Measurements from ENCODE around the gene EHMT1.

EHMT1 gene

DNA sequence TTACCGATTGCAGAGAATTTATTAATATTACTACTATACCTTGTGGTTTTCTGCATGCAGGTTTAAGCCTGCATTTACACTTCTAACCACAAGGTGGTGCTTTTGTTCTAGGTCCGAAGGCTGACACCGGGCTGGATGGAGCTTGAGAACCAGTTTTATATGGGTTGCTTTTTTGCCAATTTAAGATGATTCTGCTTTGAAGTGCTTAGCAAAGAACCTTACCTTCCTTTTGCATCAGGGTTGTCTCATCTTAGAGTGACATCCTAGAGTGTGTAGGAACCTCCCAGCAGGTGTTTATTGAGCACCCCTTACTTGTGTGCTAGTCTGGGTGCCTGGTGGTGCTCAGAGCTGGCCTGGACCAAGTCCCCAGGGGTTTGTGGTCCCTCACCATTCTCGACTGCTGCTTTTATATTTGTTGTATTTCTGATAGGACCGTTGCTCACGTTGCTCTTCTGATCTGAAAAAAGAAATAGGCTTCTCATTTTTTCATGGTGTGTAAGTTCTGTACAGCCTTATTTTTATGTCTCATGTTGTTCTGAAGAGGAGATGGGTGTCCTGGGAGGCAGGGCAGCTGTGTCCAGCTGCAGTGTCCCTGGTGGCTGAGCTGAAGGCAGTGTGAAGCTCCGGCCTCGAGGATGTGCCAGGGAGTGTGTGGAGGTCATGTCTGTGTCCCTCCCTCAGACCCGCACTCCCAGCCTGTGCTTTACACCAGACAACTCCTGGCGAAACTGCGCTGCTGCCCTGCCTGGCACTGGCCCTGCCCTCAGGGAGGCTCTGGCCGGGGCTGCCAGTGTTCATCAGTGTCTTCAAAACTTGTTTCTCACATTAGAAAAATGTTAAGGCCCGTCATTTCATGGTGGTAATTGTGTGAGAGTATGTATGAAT, 54.3 kb downstream of the EHMT1 start:
- TF ChIP-seq, protein P1, sequence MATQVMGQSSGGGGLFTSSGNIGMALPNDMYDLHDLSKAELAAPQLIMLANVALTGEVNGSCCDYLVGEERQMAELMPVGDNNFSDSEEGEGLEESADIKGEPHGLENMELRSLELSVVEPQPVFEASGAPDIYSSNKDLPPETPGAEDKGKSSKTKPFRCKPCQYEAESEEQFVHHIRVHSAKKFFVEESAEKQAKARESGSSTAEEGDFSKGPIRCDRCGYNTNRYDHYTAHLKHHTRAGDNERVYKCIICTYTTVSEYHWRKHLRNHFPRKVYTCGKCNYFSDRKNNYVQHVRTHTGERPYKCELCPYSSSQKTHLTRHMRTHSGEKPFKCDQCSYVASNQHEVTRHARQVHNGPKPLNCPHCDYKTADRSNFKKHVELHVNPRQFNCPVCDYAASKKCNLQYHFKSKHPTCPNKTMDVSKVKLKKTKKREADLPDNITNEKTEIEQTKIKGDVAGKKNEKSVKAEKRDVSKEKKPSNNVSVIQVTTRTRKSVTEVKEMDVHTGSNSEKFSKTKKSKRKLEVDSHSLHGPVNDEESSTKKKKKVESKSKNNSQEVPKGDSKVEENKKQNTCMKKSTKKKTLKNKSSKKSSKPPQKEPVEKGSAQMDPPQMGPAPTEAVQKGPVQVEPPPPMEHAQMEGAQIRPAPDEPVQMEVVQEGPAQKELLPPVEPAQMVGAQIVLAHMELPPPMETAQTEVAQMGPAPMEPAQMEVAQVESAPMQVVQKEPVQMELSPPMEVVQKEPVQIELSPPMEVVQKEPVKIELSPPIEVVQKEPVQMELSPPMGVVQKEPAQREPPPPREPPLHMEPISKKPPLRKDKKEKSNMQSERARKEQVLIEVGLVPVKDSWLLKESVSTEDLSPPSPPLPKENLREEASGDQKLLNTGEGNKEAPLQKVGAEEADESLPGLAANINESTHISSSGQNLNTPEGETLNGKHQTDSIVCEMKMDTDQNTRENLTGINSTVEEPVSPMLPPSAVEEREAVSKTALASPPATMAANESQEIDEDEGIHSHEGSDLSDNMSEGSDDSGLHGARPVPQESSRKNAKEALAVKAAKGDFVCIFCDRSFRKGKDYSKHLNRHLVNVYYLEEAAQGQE (IDR thresholded peaks at IDR 0.05; ENCODE audit: insufficient read depth in 1 of 2, low read depth in 2 of 2, low read length in 2 of 2): no peak

DNA sequence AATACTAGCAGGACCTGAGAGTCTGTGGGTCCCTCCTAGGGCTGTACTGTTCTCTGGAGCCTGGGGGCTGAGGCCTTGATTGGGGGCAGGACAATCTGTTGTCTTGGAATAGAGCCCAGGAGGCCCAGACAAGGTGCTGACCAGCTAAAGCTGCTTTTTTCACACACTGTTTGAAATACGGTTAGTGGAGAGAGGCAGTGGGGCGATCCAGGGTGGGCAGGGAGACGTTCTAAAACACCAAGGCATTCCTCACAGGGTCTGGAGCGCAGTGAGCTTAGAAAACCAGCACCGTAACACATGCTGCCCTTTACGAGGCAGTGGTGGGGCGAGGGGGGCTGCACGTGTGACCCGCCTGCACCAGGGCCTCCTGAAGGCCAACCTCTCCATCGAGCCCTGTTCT, 55.1 kb downstream of the EHMT1 start:
- TF ChIP-seq FOXP2 (optimal IDR thresholded peaks at IDR 0.05; ENCODE audit: borderline replicate concordance, extremely low read depth, extremely low read length, insufficient read depth): no peak
- TF ChIP-seq SIN3A (IDR thresholded peaks at IDR 0.05; ENCODE audit: borderline replicate concordance, insufficient read depth, low read length): no peak
- no peak for TF ChIP-seq POLR2AphosphoS5 (IDR thresholded peaks at IDR 0.05; ENCODE audit: low read depth, low read length)
- no peak for TF ChIP-seq TAF1 (IDR thresholded peaks at IDR 0.05; ENCODE audit: borderline replicate concordance, insufficient read depth, low read length)
- TF ChIP-seq, protein P1 (IDR thresholded peaks at IDR 0.05; ENCODE audit: insufficient read depth in 1 of 2, low read depth in 2 of 2, low read length in 2 of 2): no peak

DNA sequence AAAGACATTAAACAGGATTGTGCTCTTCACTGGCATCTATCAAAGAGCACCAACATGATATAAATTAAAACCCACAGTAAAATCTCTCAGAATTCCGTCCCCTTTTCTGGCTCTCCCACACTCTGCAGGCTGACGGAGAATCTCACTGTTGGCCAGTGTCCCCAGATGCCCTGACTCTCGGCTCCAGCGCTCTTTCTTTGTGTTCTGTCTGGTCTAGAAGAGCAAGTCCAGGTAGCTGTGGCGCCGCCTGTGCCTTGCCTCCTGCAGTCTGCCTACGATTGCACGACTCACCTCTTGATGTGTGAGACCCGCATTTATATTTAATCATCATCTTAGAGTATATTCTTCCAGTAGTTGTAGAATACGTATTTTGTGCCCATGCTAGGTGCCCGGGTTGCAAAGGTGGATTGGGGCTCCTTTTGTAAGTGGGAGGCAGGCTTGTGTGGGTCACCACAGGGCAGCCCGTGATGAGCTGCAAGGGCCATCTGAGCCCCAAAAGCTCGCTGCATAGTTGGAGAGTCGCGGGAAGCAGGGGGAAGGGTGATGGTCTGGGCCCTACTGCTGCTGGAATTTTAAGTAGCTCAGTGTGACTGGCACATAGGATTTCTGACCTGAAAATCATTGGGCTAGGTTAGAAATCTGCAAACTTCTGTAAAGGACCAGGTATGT, 55.6 kb downstream of the EHMT1 start:
- TF ChIP-seq FOXP2 (optimal IDR thresholded peaks at IDR 0.05; ENCODE audit: borderline replicate concordance, extremely low read depth, extremely low read length, insufficient read depth) (no peak), TAF1 (IDR thresholded peaks at IDR 0.05; ENCODE audit: borderline replicate concordance, insufficient read depth, low read length) (no peak), POLR2AphosphoS5 (IDR thresholded peaks at IDR 0.05; ENCODE audit: low read depth, low read length) (no peak)

DNA sequence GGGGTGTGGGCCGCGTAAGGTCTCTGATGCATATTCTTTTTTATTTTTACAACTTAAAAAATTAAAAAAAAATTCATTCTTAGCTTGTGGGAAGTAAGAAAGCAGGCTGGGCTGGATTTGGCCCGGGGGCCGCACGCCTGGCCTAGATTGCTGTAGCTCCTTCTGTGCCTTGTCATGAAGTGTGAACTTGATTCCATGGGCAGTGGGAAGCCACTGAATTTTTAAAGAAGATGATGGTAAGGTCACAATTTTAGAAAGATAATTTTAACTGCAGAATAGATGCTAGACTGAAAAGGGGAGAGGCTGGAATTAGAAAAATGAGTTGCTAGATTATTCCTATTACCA, 56.1 kb downstream of the EHMT1 start:
- TF ChIP-seq POLR2AphosphoS5 (IDR thresholded peaks at IDR 0.05; ENCODE audit: low read depth, low read length) (no peak), TAF1 (IDR thresholded peaks at IDR 0.05; ENCODE audit: borderline replicate concordance, insufficient read depth, low read length) (no peak), FOXP2 (optimal IDR thresholded peaks at IDR 0.05; ENCODE audit: borderline replicate concordance, extremely low read depth, extremely low read length, insufficient read depth) (no peak), SIN3A (IDR thresholded peaks at IDR 0.05; ENCODE audit: borderline replicate concordance, insufficient read depth, low read length) (no peak)
- TF ChIP-seq, protein P1 (IDR thresholded peaks at IDR 0.05; ENCODE audit: insufficient read depth in 1 of 2, low read depth in 2 of 2, low read length in 2 of 2): no peak

DNA sequence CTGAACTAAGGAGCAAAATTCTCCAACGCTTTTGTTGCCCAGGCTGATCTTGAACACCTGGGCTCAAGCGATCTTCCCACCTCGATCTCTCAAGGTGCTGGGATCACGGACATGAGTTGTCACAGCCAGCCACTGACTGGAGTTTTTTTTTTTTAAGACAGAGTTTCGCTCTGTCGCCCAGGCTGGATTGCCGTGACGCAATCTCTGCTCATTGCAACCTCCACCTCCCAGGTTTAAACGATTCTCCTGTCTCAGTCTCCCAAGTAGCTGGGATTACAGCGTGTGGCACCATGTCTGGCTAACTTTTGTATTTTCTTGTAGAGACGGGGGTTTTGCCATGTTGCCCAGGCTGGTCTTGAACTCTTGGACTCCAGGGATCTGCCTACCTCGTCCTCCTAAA, 58.2 kb downstream of the EHMT1 start:
- no peak for TF ChIP-seq SIN3A (IDR thresholded peaks at IDR 0.05; ENCODE audit: borderline replicate concordance, insufficient read depth, low read length)

DNA sequence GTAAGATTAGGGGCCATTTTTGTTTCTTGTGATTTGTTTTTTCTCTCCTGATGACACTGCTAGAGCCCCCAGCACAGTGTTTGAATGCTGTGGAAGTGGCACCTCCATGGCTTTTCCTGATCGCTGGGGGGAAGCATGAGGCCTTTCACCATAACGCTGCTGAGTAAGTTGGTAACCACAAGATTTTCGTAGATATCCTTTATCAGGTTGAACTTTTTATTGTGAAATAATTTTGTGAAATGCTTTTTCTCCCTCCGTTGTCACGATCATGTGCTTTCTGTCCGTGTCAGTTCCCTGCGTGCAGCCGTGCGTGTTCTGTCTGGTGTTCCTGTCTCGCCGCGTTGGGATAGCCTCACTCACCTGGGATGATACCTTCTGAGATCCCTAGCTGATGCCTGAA, 59.4 kb downstream of the EHMT1 start:
- TF ChIP-seq FOXP2 (optimal IDR thresholded peaks at IDR 0.05; ENCODE audit: borderline replicate concordance, extremely low read depth, extremely low read length, insufficient read depth): no peak
- no peak for TF ChIP-seq TAF1 (IDR thresholded peaks at IDR 0.05; ENCODE audit: borderline replicate concordance, insufficient read depth, low read length)
- TF ChIP-seq SIN3A (IDR thresholded peaks at IDR 0.05; ENCODE audit: borderline replicate concordance, insufficient read depth, low read length): no peak
- TF ChIP-seq POLR2AphosphoS5 (IDR thresholded peaks at IDR 0.05; ENCODE audit: low read depth, low read length): no peak
- TF ChIP-seq, protein P1 (IDR thresholded peaks at IDR 0.05; ENCODE audit: insufficient read depth in 1 of 2, low read depth in 2 of 2, low read length in 2 of 2): no peak
